ENCODE measurements around the gene TMCC2. TPM values are rescaled to one million over a fixed set of nuclear protein-coding genes. Genes with fewer than 3 reads are reported as not detected.
"Not testable (repeated sequence)": the region's sequence is repeated elsewhere in the genome, so short reads cannot be mapped to it uniquely, and the experiment has no call there.

TMCC2 gene
- total and polyA plus RNA-seq, 11 donors, result 0.97 to 5.1 (median 2.0) TPM

DNA sequence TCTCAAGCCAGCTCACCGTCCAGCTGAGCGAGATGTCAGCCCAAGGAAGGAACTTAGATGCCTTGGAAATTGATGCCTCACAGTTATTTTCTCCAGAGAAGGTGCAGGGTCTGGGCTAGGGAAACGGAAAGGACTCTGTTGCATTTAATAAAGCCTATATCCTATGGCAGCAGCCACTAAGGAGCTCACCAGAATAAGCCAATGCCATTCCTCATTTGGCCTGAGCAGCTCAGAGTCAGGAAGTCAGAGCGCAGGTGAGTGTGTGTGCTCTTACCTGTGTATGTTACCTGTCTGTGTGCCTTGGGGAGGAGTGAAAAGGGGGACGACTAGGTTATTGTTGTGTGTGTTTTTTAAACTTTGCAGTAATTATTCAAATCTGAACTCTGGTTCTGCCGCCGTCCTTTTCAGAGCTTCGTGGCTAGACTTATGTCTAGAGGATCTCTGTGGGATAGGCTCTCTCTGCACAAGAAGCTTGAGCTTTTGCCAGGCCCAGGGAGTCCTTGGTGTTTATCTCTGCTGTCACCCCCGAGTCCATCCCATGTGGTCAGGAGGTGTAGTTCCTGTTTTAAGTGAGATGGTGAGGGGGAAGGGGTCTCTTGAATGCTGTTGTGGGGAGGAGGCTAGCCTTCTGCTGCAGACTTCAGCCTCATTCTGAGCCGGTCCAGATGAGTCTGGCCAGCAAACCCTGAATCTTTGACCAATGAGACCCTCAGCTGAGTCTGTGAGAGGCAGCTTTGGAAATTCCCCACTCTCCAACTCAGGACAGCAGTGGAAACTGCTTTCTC is 2.4 kb downstream of the TMCC2 start:
- DNase-seq, result no peak
- 47 to 61% (median 54%) methylated on average over 10 of the region's 10 CpGs for WGBS, 4 donors
- H3K36me3 ChIP-seq, result no peaks in the 10 kb centered on the region
- peak overlapping the region in 5 of 12 donors; percentile 10 to 71 (median 34) for H3K4me3 ChIP-seq
- TF ChIP-seq, protein P1, sequence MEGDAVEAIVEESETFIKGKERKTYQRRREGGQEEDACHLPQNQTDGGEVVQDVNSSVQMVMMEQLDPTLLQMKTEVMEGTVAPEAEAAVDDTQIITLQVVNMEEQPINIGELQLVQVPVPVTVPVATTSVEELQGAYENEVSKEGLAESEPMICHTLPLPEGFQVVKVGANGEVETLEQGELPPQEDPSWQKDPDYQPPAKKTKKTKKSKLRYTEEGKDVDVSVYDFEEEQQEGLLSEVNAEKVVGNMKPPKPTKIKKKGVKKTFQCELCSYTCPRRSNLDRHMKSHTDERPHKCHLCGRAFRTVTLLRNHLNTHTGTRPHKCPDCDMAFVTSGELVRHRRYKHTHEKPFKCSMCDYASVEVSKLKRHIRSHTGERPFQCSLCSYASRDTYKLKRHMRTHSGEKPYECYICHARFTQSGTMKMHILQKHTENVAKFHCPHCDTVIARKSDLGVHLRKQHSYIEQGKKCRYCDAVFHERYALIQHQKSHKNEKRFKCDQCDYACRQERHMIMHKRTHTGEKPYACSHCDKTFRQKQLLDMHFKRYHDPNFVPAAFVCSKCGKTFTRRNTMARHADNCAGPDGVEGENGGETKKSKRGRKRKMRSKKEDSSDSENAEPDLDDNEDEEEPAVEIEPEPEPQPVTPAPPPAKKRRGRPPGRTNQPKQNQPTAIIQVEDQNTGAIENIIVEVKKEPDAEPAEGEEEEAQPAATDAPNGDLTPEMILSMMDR (IDR thresholded peaks at IDR 0.05), result no peak
- no peak for TF ChIP-seq POLR2A (IDR thresholded peaks at IDR 0.05)
- intact Hi-C loops (cut with DNase I), result loop anchor here in 3 of 10 donors (2.0 to 10.0 kb wide), 2 partner anchors 27 to 105 kb away; partner anchors contain the start of gene RBBP5 (in 1 of the 3)
- H3K4me1 ChIP-seq, result peaks cover 0 to 31% (median 19%) of the 10 kb centered on the region in 12 donors
- peak overlapping the region in 2 of 12 donors; percentile 32 to 43 for H3K27ac ChIP-seq
- H3K27me3 ChIP-seq, result peaks cover 0 to 10% (median 0%) of the 10 kb centered on the region in 9 donors
- no peaks in the 10 kb centered on the region for H3K9me3 ChIP-seq
- no peak for ATAC-seq

- DNase-seq (no peak), ATAC-seq (no peak)
- Histone ChIP-seq H3K36me3 (no peaks in the 10 kb centered on the region), H3K4me1 (peaks cover 0 to 38% (median 21%) of the 10 kb centered on the region in 12 donors), H3K27me3 (peaks cover 0 to 8% (median 0%) of the 10 kb centered on the region in 9 donors), H3K4me3 (no peak overlapping the region), H3K9me3 (no peaks in the 10 kb centered on the region), H3K27ac (no peak overlapping the region)
- intact Hi-C loops (cut with DNase I), result no loop called here
- 76 to 89% (median 84%) methylated on average over 5 of the region's 5 CpGs for WGBS, 4 donors
- TF ChIP-seq, protein P1 (IDR thresholded peaks at IDR 0.05), result no peak
- no peak for TF ChIP-seq POLR2A (IDR thresholded peaks at IDR 0.05)
These were observed 3.2 kb downstream of the TMCC2 start for GRCh38 chr1:205230982-205231381.

GRCh38 chr1:205232127-205232820 is 4.5 kb downstream of the TMCC2 start:
- ATAC-seq (no peak), DNase-seq (no peak)
- Histone ChIP-seq H3K27ac (no peak overlapping the region), H3K4me1 (peaks cover 0 to 34% (median 18%) of the 10 kb centered on the region in 12 donors), H3K9me3 (no peaks in the 10 kb centered on the region), H3K27me3 (no peaks in the 10 kb centered on the region), H3K4me3 (no peak overlapping the region), H3K36me3 (no peaks in the 10 kb centered on the region)
- 92 to 97% (median 94%) methylated on average over 7 of the region's 7 CpGs for WGBS, 4 donors
- intact Hi-C loops (cut with DNase I), result no loop called here
- TF ChIP-seq POLR2A (IDR thresholded peaks at IDR 0.05), result no peak
- TF ChIP-seq, protein P1 (IDR thresholded peaks at IDR 0.05), result no peak

GRCh38 chr1:205232945-205233397 is 5.2 kb downstream of the TMCC2 start:
- H3K27ac ChIP-seq, result no peak overlapping the region
- TF ChIP-seq, protein P1 (IDR thresholded peaks at IDR 0.05), result no peak
- TF ChIP-seq POLR2A (IDR thresholded peaks at IDR 0.05), result no peak

GRCh38 chr1:205233986-205234385 is 6.2 kb downstream of the TMCC2 start:
- H3K4me1 ChIP-seq, result peaks cover 0 to 24% (median 10%) of the 10 kb centered on the region in 12 donors
- intact Hi-C loops (cut with DNase I); H3K36me3 ChIP-seq; DNase-seq; ATAC-seq; H3K27me3 ChIP-seq; H3K4me3 ChIP-seq; H3K27ac ChIP-seq; H3K9me3 ChIP-seq: not testable (repeated sequence)
- WGBS, 4 donors, result 96 to 99% (median 97%) methylated on average over 7 of the region's 7 CpGs

More at GRCh38 chr1:205232945-205233397, 5.2 kb downstream of the TMCC2 start:
- Histone ChIP-seq H3K4me1 (peaks cover 0 to 33% (median 17%) of the 10 kb centered on the region in 12 donors), H3K9me3 (no peaks in the 10 kb centered on the region), H3K4me3 (no peak overlapping the region), H3K27me3 (no peaks in the 10 kb centered on the region), H3K36me3 (no peaks in the 10 kb centered on the region)
- no peak for ATAC-seq
- WGBS, 4 donors, result 65 to 80% (median 74%) methylated on average over 3 of the region's 3 CpGs
- intact Hi-C loops (cut with DNase I), result no loop called here
- DNase-seq, result no peak

All from heart left ventricle (tissue), 16 donors.